ENCODE data around the gene SULF2. TPM values are rescaled to one million over a fixed set of nuclear protein-coding genes. Genes with fewer than 3 reads are reported as not detected.
"Not testable (repeated sequence)": the region's sequence is repeated elsewhere in the genome, so short reads cannot be mapped to it uniquely, and the experiment has no call there.

SULF2 gene
- total and polyA plus RNA-seq, 5 donors = 25.4 to 59.1 (median 47.6) TPM

DNA sequence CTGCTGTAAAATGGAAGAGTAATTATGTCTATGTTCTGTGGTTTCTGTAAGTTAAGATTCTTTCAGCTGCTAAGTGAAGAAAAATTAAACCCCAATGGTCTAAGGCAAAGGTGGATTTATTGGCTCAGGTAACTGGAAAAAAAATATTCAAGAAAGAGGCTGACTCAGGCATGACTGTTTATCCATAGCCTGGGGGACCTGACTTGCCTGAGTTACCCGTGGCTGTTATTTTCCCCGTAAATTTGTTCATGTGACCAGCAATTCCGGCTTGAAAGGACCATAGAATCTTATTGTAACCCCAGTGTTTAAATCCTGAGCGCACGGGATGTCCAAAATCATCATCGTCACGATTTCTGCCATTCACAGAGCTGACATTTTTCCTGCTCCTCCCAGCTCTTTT is 32.3 kb upstream of the SULF2 start:
- Histone ChIP-seq H3K27me3 (ENCODE audit: control insufficient read depth, insufficient read depth) (no peaks in the 10 kb centered on the region), H3K27ac (ENCODE audit: low read length) (no peak overlapping the region), H3K4me3 (ENCODE audit: low read length) (no peak overlapping the region), H3K4me1 (ENCODE audit: control insufficient read depth, insufficient read depth, low read length) (no peaks in the 10 kb centered on the region), H3K9me3 (ENCODE audit: control insufficient read depth, low read length) (peaks cover 4% of the 10 kb centered on the region)
- 78% methylated on average over 7 of the region's 7 CpGs for WGBS
- ATAC-seq = no peak
- intact Hi-C loops (cut with DNase I) = loop anchor here in 1 of 4 donors (10.0 kb wide), 1 partner anchor 77 kb away; no protein-coding TSS in a partner anchor
- no peak for DNase-seq

DNA sequence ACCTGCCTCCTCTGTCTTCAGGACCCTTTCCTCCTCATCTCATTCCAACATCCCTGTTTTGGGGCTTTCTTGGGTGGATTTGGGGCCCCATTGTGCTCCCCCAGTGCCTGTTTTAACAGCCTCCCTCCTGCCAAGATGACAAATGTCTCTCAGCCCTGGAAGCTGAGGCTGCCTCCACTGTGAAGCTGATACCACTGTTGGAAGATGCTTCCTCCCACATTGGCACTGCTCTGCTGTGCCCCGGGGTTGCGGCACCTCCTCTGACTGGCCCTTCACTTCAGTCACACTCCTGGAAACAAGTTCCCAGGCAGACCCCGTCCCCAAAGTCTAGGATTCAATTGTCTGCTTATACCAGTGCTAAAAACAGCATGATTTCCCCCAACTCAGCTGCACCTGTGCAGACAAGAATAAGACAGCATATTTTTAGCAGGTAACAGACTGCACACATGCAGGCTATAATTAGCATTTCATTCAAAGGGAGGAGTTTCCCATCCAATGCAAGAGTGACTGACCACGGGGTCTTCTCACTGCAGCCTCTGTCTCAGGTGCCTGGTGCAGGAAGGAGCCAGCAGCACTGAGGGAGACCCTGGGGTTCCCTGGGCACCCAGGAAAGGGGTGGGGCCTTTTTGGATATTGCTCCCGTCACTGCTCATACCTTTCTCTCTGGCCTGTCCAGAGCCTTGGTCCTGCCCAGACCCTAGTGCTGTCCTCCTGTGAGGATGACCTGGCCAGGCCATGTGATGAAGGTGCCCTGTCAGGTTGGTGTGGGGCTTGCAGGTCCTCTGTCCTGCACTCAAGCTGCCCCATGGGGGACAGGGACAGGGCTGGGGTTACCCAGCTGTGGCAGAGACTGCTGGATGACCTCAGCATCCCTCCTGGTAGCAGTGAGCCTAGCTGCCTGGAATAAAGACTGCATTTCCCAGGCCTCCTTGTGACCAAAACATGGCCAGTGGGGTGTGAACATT is 31.5 kb upstream of the SULF2 start:
- Histone ChIP-seq H3K4me1 (ENCODE audit: control insufficient read depth, insufficient read depth, low read length) (no peaks in the 10 kb centered on the region), H3K27ac (ENCODE audit: low read length) (no peak overlapping the region), H3K27me3 (ENCODE audit: control insufficient read depth, insufficient read depth) (no peaks in the 10 kb centered on the region), H3K9me3 (ENCODE audit: control insufficient read depth, low read length) (peaks cover 4% of the 10 kb centered on the region), H3K4me3 (ENCODE audit: low read length) (no peak overlapping the region)
- DNase-seq = no peak
- peak in 1 of 2 donors; percentile 25 for ATAC-seq
- 49% methylated on average over 5 of the region's 5 CpGs for WGBS
- intact Hi-C loops (cut with DNase I) = loop anchor here in 1 of 4 donors (10.0 kb wide), 1 partner anchor 78 kb away; no protein-coding TSS in a partner anchor

DNA sequence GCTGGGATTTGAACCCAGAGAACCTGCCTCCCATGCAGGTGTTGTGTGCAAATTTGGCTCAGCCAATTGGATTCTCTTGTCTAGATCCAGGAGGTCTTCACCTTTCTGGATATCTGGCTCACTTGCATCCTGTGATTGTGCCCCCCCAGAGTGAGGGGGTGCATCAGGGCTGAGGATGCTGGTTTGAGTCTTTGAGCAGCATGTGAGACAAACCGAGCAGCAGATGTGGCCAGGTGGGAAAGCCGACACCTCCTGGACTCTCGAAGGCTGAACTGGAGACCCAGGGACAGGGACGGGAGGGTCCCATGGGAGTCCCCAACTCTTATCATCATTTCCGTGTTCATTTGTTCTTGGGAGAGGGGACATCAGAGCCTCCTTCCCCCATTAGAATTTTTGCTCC is 30.6 kb upstream of the SULF2 start:
- intact Hi-C loops (cut with DNase I) = loop anchor here in 1 of 4 donors (10.0 kb wide), 1 partner anchor 79 kb away; no protein-coding TSS in a partner anchor
- Histone ChIP-seq H3K4me3 (ENCODE audit: low read length) (no peak overlapping the region), H3K27me3 (ENCODE audit: control insufficient read depth, insufficient read depth) (no peaks in the 10 kb centered on the region), H3K4me1 (ENCODE audit: control insufficient read depth, insufficient read depth, low read length) (no peaks in the 10 kb centered on the region), H3K9me3 (ENCODE audit: control insufficient read depth, low read length) (peaks cover 4% of the 10 kb centered on the region), H3K27ac (ENCODE audit: low read length) (no peak overlapping the region)
- DNase-seq (no peak), ATAC-seq (no peak)
- 60% methylated on average over 5 of the region's 5 CpGs for WGBS

DNA sequence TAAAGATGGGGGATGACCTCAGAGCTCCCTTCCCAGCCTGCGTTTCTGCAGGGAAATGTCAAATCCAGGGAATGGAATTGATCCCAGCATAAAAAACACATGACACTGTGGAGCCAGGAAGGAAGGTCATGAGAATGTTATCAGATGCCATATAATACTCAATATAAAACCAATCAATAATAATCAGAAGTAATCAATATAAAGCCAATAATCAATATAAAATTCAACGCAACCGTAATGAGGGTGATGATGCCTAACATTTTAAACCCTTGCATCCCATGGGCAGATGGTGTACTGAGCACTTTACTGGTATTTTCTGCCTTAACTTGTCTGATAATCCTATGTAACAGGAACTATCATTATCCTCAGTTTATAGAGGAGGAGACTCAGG is 30.1 kb upstream of the SULF2 start:
- ATAC-seq (no peak), DNase-seq (no peak)
- no peak overlapping the region for H3K4me3 ChIP-seq (ENCODE audit: low read length)
- H3K27me3 ChIP-seq (ENCODE audit: control insufficient read depth, insufficient read depth) = no peaks in the 10 kb centered on the region
- no peaks in the 10 kb centered on the region for H3K4me1 ChIP-seq (ENCODE audit: control insufficient read depth, insufficient read depth, low read length)
- intact Hi-C loops (cut with DNase I) = loop anchor here in 1 of 4 donors (10.0 kb wide), 1 partner anchor 79 kb away; no protein-coding TSS in a partner anchor
- H3K27ac ChIP-seq (ENCODE audit: low read length) = no peak overlapping the region
- peaks cover 4% of the 10 kb centered on the region for H3K9me3 ChIP-seq (ENCODE audit: control insufficient read depth, low read length)
- 82% methylated on average over 3 of the region's 3 CpGs for WGBS

DNA sequence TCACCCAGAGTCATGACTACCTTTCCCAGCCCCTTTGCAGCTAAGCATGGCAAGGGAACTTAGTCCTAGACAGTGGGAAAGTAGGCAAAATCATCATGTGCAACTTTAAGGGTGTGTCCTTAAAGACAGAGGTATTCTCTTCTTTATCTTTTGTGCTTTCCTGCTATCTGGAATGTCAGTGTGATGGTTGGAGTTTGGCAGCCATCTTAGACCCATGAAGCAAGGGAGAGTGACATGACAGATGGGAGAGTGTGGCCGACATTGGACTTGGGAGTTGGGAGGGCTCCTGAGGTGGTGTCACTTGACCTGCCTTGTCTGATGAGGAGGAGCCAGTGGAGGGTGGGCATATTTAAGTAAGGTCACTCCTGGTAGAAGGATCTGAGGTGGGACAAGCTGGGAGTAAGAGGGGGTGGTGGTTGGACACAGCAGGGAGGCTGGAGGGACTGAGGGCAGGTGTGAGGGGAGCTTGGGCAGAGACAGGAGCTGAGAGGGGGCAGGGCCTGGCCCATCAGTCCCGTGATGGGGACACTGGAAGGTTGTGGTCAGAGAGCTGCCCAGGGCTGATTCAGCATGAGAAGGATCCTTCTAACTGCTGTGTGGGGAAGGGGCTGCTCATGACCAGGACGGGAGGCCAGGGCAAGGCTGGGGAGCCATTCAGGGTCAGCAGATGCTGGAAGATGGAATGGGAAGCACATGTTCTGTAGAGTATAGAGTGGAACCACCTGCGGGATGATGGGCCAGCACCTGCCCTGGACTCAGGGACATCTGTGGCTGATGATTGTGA is 29.5 kb upstream of the SULF2 start:
- intact Hi-C loops (cut with DNase I) = loop anchor here in 1 of 4 donors (10.0 kb wide), 1 partner anchor 80 kb away; no protein-coding TSS in a partner anchor
- ATAC-seq (peak in 1 of 2 donors; percentile 26), DNase-seq (no peak)
- WGBS = 73% methylated on average over 4 of the region's 4 CpGs
- Histone ChIP-seq H3K27me3 (ENCODE audit: control insufficient read depth, insufficient read depth) (no peaks in the 10 kb centered on the region), H3K9me3 (ENCODE audit: control insufficient read depth, low read length) (peaks cover 4% of the 10 kb centered on the region), H3K27ac (ENCODE audit: low read length) (no peak overlapping the region), H3K4me3 (ENCODE audit: low read length) (no peak overlapping the region), H3K4me1 (ENCODE audit: control insufficient read depth, insufficient read depth, low read length) (no peaks in the 10 kb centered on the region)

DNA sequence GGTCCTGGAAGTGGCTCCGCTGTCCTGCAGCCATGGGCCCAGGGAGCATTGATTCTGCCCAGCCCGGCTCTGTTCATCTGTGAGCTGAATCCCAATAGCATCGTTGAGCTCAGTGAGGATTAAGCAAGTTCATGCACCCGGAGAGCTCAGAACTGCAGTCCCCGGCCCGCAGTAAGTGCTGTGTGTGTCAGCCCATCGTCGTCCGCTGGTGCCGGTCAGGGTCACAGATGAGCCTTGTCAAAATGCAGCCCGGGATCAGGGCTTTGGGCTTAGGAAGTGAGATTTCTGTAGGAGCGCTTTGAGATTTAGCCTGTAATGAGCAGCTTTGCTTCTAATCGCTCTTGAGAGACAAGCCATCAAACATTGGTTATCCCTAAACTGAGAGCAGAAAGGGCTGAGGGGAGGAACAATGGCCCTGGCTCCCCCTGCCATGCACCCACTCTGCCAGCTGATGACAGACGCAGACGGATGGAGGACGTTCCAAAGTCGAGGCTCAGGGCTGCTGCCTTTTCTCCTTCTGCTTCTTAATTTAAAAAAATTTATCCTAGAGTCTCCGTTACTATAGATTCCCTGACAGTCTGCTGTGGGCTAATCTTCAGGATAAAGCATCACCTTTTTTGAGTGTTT is 25.6 kb upstream of the SULF2 start:
- Histone ChIP-seq H3K27ac (ENCODE audit: low read length) (no peak overlapping the region), H3K4me1 (ENCODE audit: control insufficient read depth, insufficient read depth, low read length) (no peaks in the 10 kb centered on the region), H3K4me3 (ENCODE audit: low read length) (no peak overlapping the region), H3K27me3 (ENCODE audit: control insufficient read depth, insufficient read depth) (no peaks in the 10 kb centered on the region), H3K9me3 (ENCODE audit: control insufficient read depth, low read length) (peaks cover 4% of the 10 kb centered on the region)
- DNase-seq (no peak), ATAC-seq (no peak)
- 39% methylated on average over 18 of the region's 18 CpGs for WGBS
- intact Hi-C loops (cut with DNase I) = loop anchor here in 1 of 4 donors (10.0 kb wide), 1 partner anchor 84 kb away; no protein-coding TSS in a partner anchor

DNA sequence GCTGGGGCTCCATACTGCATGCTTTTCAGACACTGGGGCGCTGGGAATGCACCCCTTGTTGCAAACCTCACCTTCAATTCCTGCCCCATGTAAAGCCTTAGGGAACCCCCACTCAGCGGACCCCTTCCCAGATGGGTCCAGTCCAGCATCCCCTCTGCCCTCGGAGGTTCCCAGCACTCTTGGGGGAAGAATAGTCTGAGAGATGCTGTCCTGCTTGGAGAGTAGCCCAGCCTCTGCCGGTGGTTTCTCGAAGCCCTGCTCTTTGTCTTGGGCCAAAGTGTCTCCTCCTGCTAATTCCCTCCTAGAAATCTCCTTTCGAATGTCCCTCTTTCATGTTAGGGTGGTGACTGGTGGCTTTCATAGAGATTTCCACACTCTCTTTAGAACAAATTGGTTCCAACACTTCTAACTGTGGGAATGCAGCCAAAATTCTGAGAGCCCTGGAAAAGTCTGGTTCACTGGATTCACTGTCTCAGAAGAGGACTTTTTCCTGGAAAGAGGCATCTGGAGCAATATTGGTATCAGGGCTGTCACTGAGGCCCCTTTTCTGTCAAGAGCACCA is 24.9 kb upstream of the SULF2 start:
- Histone ChIP-seq H3K27me3 (ENCODE audit: control insufficient read depth, insufficient read depth) (no peaks in the 10 kb centered on the region), H3K27ac (ENCODE audit: low read length) (no peak overlapping the region), H3K9me3 (ENCODE audit: control insufficient read depth, low read length) (peaks cover 4% of the 10 kb centered on the region), H3K4me3 (ENCODE audit: low read length) (no peak overlapping the region), H3K4me1 (ENCODE audit: control insufficient read depth, insufficient read depth, low read length) (no peaks in the 10 kb centered on the region)
- DNase-seq (no peak), ATAC-seq (no peak)
- WGBS = 39% methylated on average over 6 of the region's 6 CpGs
- intact Hi-C loops (cut with DNase I) = loop anchor here in 1 of 4 donors (10.0 kb wide), 1 partner anchor 85 kb away; no protein-coding TSS in a partner anchor

DNA sequence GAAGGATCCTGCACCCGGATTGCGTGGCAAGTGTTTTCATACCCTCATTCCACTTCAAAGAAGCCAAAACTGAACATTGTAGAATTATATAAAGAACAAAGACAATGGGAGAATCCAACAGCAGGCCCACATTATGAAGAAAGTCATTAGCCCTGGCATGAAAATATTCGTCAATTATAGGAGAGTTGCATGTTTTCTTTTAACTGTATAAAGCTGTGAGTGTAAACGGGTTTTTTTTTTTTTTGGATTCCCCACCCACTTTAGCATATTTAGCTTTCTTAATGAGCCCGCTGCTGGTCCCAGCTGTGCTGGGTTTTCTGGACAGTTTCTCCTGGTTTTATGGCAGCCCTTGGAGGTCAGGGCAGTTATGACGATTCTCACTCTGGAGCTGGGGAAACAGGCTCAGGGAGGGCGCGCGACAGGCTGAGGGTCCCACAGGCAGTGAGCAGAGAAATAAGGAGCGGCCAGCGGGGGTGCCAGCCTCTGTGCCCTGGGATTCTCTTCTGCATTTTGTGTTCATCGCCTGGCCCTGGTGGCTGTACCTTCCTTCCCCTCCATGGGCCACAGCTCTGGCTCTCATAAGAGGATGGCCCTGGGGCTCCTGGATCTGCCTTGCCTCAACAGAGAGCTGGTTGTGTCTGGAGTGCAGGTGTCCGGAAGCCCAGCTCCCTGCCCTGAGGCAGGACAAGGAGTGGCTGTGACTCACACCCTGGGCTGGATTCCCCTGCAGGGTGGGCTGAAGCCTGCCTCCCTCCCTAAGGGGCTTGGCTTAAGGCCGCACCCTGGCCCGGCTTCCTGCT is 24.1 kb upstream of the SULF2 start:
- H3K27me3 ChIP-seq (ENCODE audit: control insufficient read depth, insufficient read depth) = no peaks in the 10 kb centered on the region
- no peaks in the 10 kb centered on the region for H3K4me1 ChIP-seq (ENCODE audit: control insufficient read depth, insufficient read depth, low read length)
- no peak overlapping the region for H3K27ac ChIP-seq (ENCODE audit: low read length)
- DNase-seq (no peak), ATAC-seq (peak in 1 of 2 donors; percentile 43)
- no peak overlapping the region for H3K4me3 ChIP-seq (ENCODE audit: low read length)
- H3K9me3 ChIP-seq (ENCODE audit: control insufficient read depth, low read length) = peaks cover 3% of the 10 kb centered on the region
- intact Hi-C loops (cut with DNase I) = no loop called here
- 80% methylated on average over 15 of the region's 15 CpGs for whole genome bisulfite sequencing

DNA sequence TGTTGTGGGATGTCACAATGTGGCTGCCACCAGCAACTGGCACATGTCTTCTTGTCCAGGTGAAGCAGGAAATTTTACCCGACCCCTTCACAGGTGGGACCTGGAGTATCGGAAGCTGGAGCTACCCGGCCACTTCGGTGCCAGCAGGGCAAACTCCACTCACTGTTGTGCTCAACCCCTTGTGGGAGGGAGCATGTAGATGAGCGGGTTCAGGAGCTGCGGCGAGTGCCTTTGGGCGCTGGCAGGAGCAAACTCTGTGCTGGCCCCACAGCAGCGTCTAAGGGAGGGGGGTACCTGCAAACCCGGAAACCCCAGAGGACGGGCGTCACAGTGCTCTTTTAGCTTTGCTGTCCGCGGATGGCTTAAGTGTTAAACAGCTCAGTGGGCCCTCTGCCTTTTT is 20.7 kb upstream of the SULF2 start:
- intact Hi-C loops (cut with DNase I) = no loop called here
- Histone ChIP-seq H3K27me3 (ENCODE audit: control insufficient read depth, insufficient read depth) (no peaks in the 10 kb centered on the region), H3K9me3 (ENCODE audit: control insufficient read depth, low read length) (no peaks in the 10 kb centered on the region), H3K27ac (ENCODE audit: low read length) (no peak overlapping the region), H3K4me1 (ENCODE audit: control insufficient read depth, insufficient read depth, low read length) (no peaks in the 10 kb centered on the region), H3K4me3 (ENCODE audit: low read length) (no peak overlapping the region)
- ATAC-seq (no peak), DNase-seq (no peak)
- WGBS = 65% methylated on average over 14 of the region's 14 CpGs

DNA sequence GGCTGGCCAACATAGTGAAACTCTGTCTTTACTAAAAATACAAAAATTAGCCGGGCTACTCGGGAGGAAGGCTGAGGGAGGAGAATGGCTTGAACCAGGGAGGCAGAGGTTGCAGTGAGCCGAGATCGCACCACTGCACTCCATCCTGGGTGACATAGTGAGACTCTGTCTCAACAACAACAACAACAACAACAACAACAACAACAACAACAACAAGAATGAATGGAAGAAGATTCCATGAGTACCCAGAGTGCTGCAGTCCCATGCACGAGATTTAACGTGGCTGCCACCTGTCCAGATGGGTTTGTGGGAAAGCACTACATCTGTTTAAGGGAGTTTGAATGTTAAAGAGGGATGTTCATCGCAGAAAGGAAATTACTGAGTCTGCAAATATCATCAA is 19.7 kb upstream of the SULF2 start:
- WGBS = 78% methylated on average over 7 of the region's 7 CpGs
- intact Hi-C loops (cut with DNase I); H3K4me1 ChIP-seq (ENCODE audit: control insufficient read depth, insufficient read depth, low read length); DNase-seq; H3K9me3 ChIP-seq (ENCODE audit: control insufficient read depth, low read length); H3K4me3 ChIP-seq (ENCODE audit: low read length); H3K27me3 ChIP-seq (ENCODE audit: control insufficient read depth, insufficient read depth); H3K27ac ChIP-seq (ENCODE audit: low read length); ATAC-seq: not testable (repeated sequence)
